ENCODE measurements around the gene NKAIN2.

Gene NKAIN2

GRCh38 chr6:124854338-124854922, 1050.8 kb downstream of the NKAIN2 start:
- TF ChIP-seq CTCF (IDR thresholded peaks at IDR 0.05): peak; percentile 25
- H3K9me3 Mint-ChIP-seq: no peaks in the 10 kb centered on the region
- H3K27ac Mint-ChIP-seq: no peak overlapping the region
- no peak for DNase-seq
- no peaks in the 10 kb centered on the region for H3K36me3 Mint-ChIP-seq (ENCODE audit: low read depth)
- no peaks in the 10 kb centered on the region for H3K4me1 Mint-ChIP-seq
- no peak overlapping the region for H3K4me3 Mint-ChIP-seq
- H3K27me3 Mint-ChIP-seq (ENCODE audit: low read depth, poor library complexity): peaks cover 5% of the 10 kb centered on the region

GRCh38 chr6:124857746-124858145, 1054.1 kb downstream of the NKAIN2 start:
- Mint-ChIP-seq H3K9me3 (no peaks in the 10 kb centered on the region), H3K4me1 (no peaks in the 10 kb centered on the region), H3K27me3 (ENCODE audit: low read depth, poor library complexity) (peaks cover 5% of the 10 kb centered on the region), H3K36me3 (ENCODE audit: low read depth) (no peaks in the 10 kb centered on the region), H3K4me3 (no peak overlapping the region), H3K27ac (no peak overlapping the region)
- no peak for DNase-seq
- TF ChIP-seq CTCF (IDR thresholded peaks at IDR 0.05): no peak

GRCh38 chr6:124858564-124858963, 1054.9 kb downstream of the NKAIN2 start:
- H3K27ac Mint-ChIP-seq: no peak overlapping the region
- no peak for DNase-seq
- no peaks in the 10 kb centered on the region for H3K9me3 Mint-ChIP-seq
- H3K4me1 Mint-ChIP-seq: no peaks in the 10 kb centered on the region
- no peak for TF ChIP-seq CTCF (IDR thresholded peaks at IDR 0.05)
- no peaks in the 10 kb centered on the region for H3K36me3 Mint-ChIP-seq (ENCODE audit: low read depth)
- no peak overlapping the region for H3K4me3 Mint-ChIP-seq
- H3K27me3 Mint-ChIP-seq (ENCODE audit: low read depth, poor library complexity): peaks cover 5% of the 10 kb centered on the region

GRCh38 chr6:124859366-124859765, 1055.7 kb downstream of the NKAIN2 start:
- Mint-ChIP-seq H3K4me3 (no peak overlapping the region), H3K4me1 (no peaks in the 10 kb centered on the region), H3K27ac (no peak overlapping the region), H3K9me3 (no peaks in the 10 kb centered on the region), H3K36me3 (ENCODE audit: low read depth) (no peaks in the 10 kb centered on the region), H3K27me3 (ENCODE audit: low read depth, poor library complexity) (peaks cover 5% of the 10 kb centered on the region)
- DNase-seq: no peak
- no peak for TF ChIP-seq CTCF (IDR thresholded peaks at IDR 0.05)

GRCh38 chr6:124866040-124866439, 1062.4 kb downstream of the NKAIN2 start:
- peaks cover 4% of the 10 kb centered on the region for H3K27me3 Mint-ChIP-seq (ENCODE audit: low read depth, poor library complexity)
- peak overlapping the region; percentile 7 for H3K27ac Mint-ChIP-seq
- TF ChIP-seq CTCF (IDR thresholded peaks at IDR 0.05): no peak
- no peak overlapping the region for H3K4me3 Mint-ChIP-seq
- peaks cover 4% of the 10 kb centered on the region for H3K4me1 Mint-ChIP-seq
- no peaks in the 10 kb centered on the region for H3K36me3 Mint-ChIP-seq (ENCODE audit: low read depth)
- H3K9me3 Mint-ChIP-seq: no peaks in the 10 kb centered on the region
- no peak for DNase-seq

GRCh38 chr6:124867121-124867520, 1063.5 kb downstream of the NKAIN2 start:
- H3K4me1 Mint-ChIP-seq: peaks cover 4% of the 10 kb centered on the region
- H3K27ac Mint-ChIP-seq: no peak overlapping the region
- DNase-seq: no peak
- no peak overlapping the region for H3K4me3 Mint-ChIP-seq
- peaks cover 4% of the 10 kb centered on the region for H3K27me3 Mint-ChIP-seq (ENCODE audit: low read depth, poor library complexity)
- H3K36me3 Mint-ChIP-seq (ENCODE audit: low read depth): no peaks in the 10 kb centered on the region
- H3K9me3 Mint-ChIP-seq: no peaks in the 10 kb centered on the region
- TF ChIP-seq CTCF (IDR thresholded peaks at IDR 0.05): no peak
